ENCODE data around the gene SLC35C1. TPM values are rescaled to one million over a fixed set of nuclear protein-coding genes. Genes with fewer than 3 reads are reported as not detected.

The SLC35C1 gene
- total and polyA plus RNA-seq, 2 of the 8 experiments (the other 6 are each of a cell fraction or from before 2014, with no cell fraction given) = 4.6 to 10.6 TPM

GRCh38 chr11:45768486-45768885 lies 36.5 kb upstream of the SLC35C1 start:
- H3K9ac ChIP-seq (replicated peaks in 1 of 4; ENCODE audit: extremely low read depth in 1 of 4, low read depth in 3 of 4, low read length in 3 of 4) = no peak overlapping the region
- no peak overlapping the region for H3K18ac ChIP-seq (ENCODE audit: extremely low read depth, low read length)
- H2BK15ac ChIP-seq (ENCODE audit: low read length) = no peak overlapping the region
- 87% methylated on average over 5 of the region's 5 CpGs; no CpG with 5 or more reads in 1 of the 2 experiments for WGBS, 2 experiments (ENCODE audit: extremely low coverage in 1 of 2, insufficient coverage in 1 of 2, insufficient read length in 1 of 2, insufficient replicate concordance in 2 of 2, low coverage in 1 of 2, low lambda C conversion rate in 2 of 2, missing lambda C conversion rate in 1 of 2)
- POLR2A ChIA-PET (ENCODE audit: partially characterized antibody) = no interaction called here
- no peak overlapping the region for H3K4me2 ChIP-seq (ENCODE audit: insufficient read depth in 1 of 2, low read depth in 2 of 2, low read length in 2 of 2)
- TF ChIP-seq BCL11A (IDR thresholded peaks at IDR 0.05; ENCODE audit: low read depth in 2 of 2, low read length in 2 of 2) (no peak), SAP30 (IDR thresholded peaks at IDR 0.05; ENCODE audit: insufficient read depth, insufficient replicate concordance, low read length) (no peak), RBBP5 (IDR thresholded peaks at IDR 0.05; ENCODE audit: borderline replicate concordance, low read depth, low read length) (no peak), POU5F1 (IDR thresholded peaks at IDR 0.05; ENCODE audit: low read depth, low read length) (no peak)
- no peak overlapping the region for H3K14ac ChIP-seq (ENCODE audit: insufficient read length)
- no peak overlapping the region for H3K27ac ChIP-seq (ENCODE audit: low read depth, low read length)
- no peak overlapping the region for H3K23ac ChIP-seq (ENCODE audit: insufficient read length)
- H4K20me1 ChIP-seq (replicated peaks in 1 of 2; ENCODE audit: control insufficient read depth in 1 of 2, insufficient read depth in 2 of 2, low read length in 2 of 2) = no peaks in the 10 kb centered on the region
- H2BK20ac ChIP-seq (ENCODE audit: low read length) = no peak overlapping the region
- no peaks in the 10 kb centered on the region for H3K36me3 ChIP-seq (ENCODE audit: control insufficient read depth in 2 of 4, insufficient read depth in 4 of 4, low read length in 3 of 4)
- H3K27me3 ChIP-seq (replicated peaks in 1 of 4; ENCODE audit: control insufficient read depth in 3 of 4, extremely low read depth in 1 of 4, insufficient read depth in 3 of 4, low read length in 3 of 4) = peaks cover 0 to 6% (median 5%) of the 10 kb centered on the region in 4 experiments; a peak in 6 of 7 replicates
- H3K79me1 ChIP-seq (ENCODE audit: low read depth, low read length) = no peaks in the 10 kb centered on the region
- no peak overlapping the region for H2BK5ac ChIP-seq (ENCODE audit: low read depth, low read length)
- DNase-seq (ENCODE audit: low read depth in 1 of 2, low spot score in 2 of 2) (no peak), FAIRE-seq (no peak)
- CTCF ChIA-PET (ENCODE audit: partially characterized antibody) = interaction anchor here (1.0 to 7.2 kb wide), 9 partner anchors 8 to 396 kb away, joined by 3 to 89 read pairs (median 5); no protein-coding TSS in a partner anchor
- no peak overlapping the region for H3K4ac ChIP-seq (replicated peaks; ENCODE audit: insufficient read length, low read depth, low read length)
- H2BK120ac ChIP-seq (replicated peaks; ENCODE audit: low read depth, low read length) = no peak overlapping the region
- no peak overlapping the region for H4K8ac ChIP-seq (ENCODE audit: extremely low read depth, insufficient read depth, low read length)
- H2AK5ac ChIP-seq (ENCODE audit: low read depth, low read length) = no peak overlapping the region
- H3K4me3 ChIP-seq (ENCODE audit: extremely low read depth in 1 of 4, insufficient read depth in 2 of 4, low read depth in 3 of 4, low read length in 4 of 4) = no peak overlapping the region
- no peaks in the 10 kb centered on the region for H3K9me3 ChIP-seq (ENCODE audit: insufficient read depth in 2 of 2, low read depth in 1 of 2, low read length in 1 of 2)
- H3K23me2 ChIP-seq (ENCODE audit: low read depth, low read length) = peaks cover 5% of the 10 kb centered on the region; the same call in 1 of the 2 replicates
- no peak overlapping the region for H4K91ac ChIP-seq (replicated peaks; ENCODE audit: insufficient read length, low read length)
- no peaks in the 10 kb centered on the region; a peak in 1 of 7 replicates for H3K4me1 ChIP-seq (replicated peaks in 1 of 4; ENCODE audit: control insufficient read depth in 3 of 4, insufficient read depth in 4 of 4, low read length in 3 of 4)
- H3K79me2 ChIP-seq (ENCODE audit: control insufficient read depth in 1 of 2, insufficient read depth in 2 of 2, low read length in 2 of 2) = no peaks in the 10 kb centered on the region
- no peak overlapping the region for H2BK12ac ChIP-seq (ENCODE audit: low read depth, low read length)
- no peak overlapping the region for H2AFZ ChIP-seq (ENCODE audit: low read length)
- no peak overlapping the region for H3K56ac ChIP-seq (replicated peaks; ENCODE audit: insufficient read length, low read depth, low read length)
- H4K5ac ChIP-seq (ENCODE audit: insufficient read length, low read depth, low read length) = no peak overlapping the region

Measured in H1 (cell line).